ENCODE results near the gene LPA.
"Not testable (repeated sequence)": the region's sequence is repeated elsewhere in the genome, so short reads cannot be mapped to it uniquely, and the experiment has no call there.

LPA gene

GRCh38 chr6:160664198-160664597 lies at the start of gene LPA:
TSS of gene LPA (minus strand) at chr6:160664275. CDS start at chr6:160664214, 61 bp downstream.
- H3K4me3 Mint-ChIP-seq; DNase-seq; ATAC-seq; H3K9me3 Mint-ChIP-seq; H3K36me3 Mint-ChIP-seq (ENCODE audit: low read depth); H3K27ac Mint-ChIP-seq; H3K4me1 Mint-ChIP-seq; H3K27me3 Mint-ChIP-seq: not testable (repeated sequence)

GRCh38 chr6:160708993-160709392 lies 44.9 kb upstream of the LPA start:
- DNase-seq; H3K4me1 Mint-ChIP-seq; ATAC-seq; H3K9me3 Mint-ChIP-seq; H3K27ac Mint-ChIP-seq; H3K27me3 Mint-ChIP-seq; H3K36me3 Mint-ChIP-seq (ENCODE audit: low read depth); H3K4me3 Mint-ChIP-seq: not testable (repeated sequence)

GRCh38 chr6:160704688-160705087 lies 40.6 kb upstream of the LPA start:
- DNase-seq; H3K27ac Mint-ChIP-seq; H3K4me3 Mint-ChIP-seq; H3K36me3 Mint-ChIP-seq (ENCODE audit: low read depth); H3K9me3 Mint-ChIP-seq; H3K4me1 Mint-ChIP-seq; ATAC-seq: not testable (repeated sequence)
- peaks cover 13% of the 10 kb centered on the region for H3K27me3 Mint-ChIP-seq

GRCh38 chr6:160701918-160702680 lies 38.0 kb upstream of the LPA start, which contains the start of gene PLG:
TSS of gene PLG (plus strand) at chr6:160702244. CDS start at chr6:160702305, 61 bp downstream.
- peaks cover 13% of the 10 kb centered on the region for H3K27me3 Mint-ChIP-seq
- not testable (repeated sequence) for H3K27ac Mint-ChIP-seq; DNase-seq; H3K9me3 Mint-ChIP-seq; H3K4me1 Mint-ChIP-seq; ATAC-seq; H3K36me3 Mint-ChIP-seq (ENCODE audit: low read depth); H3K4me3 Mint-ChIP-seq

- DNase-seq (no peak), ATAC-seq (no peak)
- peaks cover 9% of the 10 kb centered on the region for H3K27me3 Mint-ChIP-seq
- H3K27ac Mint-ChIP-seq = no peak overlapping the region
- no peaks in the 10 kb centered on the region for H3K9me3 Mint-ChIP-seq
- no peaks in the 10 kb centered on the region for H3K4me1 Mint-ChIP-seq
- no peak overlapping the region for H3K4me3 Mint-ChIP-seq
- no peaks in the 10 kb centered on the region for H3K36me3 Mint-ChIP-seq (ENCODE audit: low read depth)
Measured at GRCh38 chr6:160697826-160698225, 33.8 kb upstream of the LPA start.

GRCh38 chr6:160696884-160697283 lies 32.8 kb upstream of the LPA start:
- ATAC-seq; H3K4me1 Mint-ChIP-seq; DNase-seq; H3K27me3 Mint-ChIP-seq; H3K9me3 Mint-ChIP-seq; H3K27ac Mint-ChIP-seq; H3K4me3 Mint-ChIP-seq; H3K36me3 Mint-ChIP-seq (ENCODE audit: low read depth): not testable (repeated sequence)

- DNase-seq; H3K9me3 Mint-ChIP-seq; H3K4me1 Mint-ChIP-seq; H3K4me3 Mint-ChIP-seq; ATAC-seq; H3K27ac Mint-ChIP-seq; H3K36me3 Mint-ChIP-seq (ENCODE audit: low read depth); H3K27me3 Mint-ChIP-seq: not testable (repeated sequence)
Measured at GRCh38 chr6:160695622-160696021, 31.5 kb upstream of the LPA start.

- not testable (repeated sequence) for H3K4me1 Mint-ChIP-seq; H3K9me3 Mint-ChIP-seq; H3K4me3 Mint-ChIP-seq; DNase-seq; H3K27me3 Mint-ChIP-seq; H3K36me3 Mint-ChIP-seq (ENCODE audit: low read depth); H3K27ac Mint-ChIP-seq; ATAC-seq
Measured at GRCh38 chr6:160695025-160695424, 30.9 kb upstream of the LPA start.

GRCh38 chr6:160692369-160692959 lies 28.4 kb upstream of the LPA start:
- H3K4me1 Mint-ChIP-seq = no peaks in the 10 kb centered on the region
- peaks cover 4% of the 10 kb centered on the region for H3K27me3 Mint-ChIP-seq
- H3K36me3 Mint-ChIP-seq (ENCODE audit: low read depth) = no peaks in the 10 kb centered on the region
- no peaks in the 10 kb centered on the region for H3K9me3 Mint-ChIP-seq
- no peak for ATAC-seq
- no peak overlapping the region for H3K27ac Mint-ChIP-seq
- DNase-seq = no peak
- H3K4me3 Mint-ChIP-seq = no peak overlapping the region

GRCh38 chr6:160691617-160692016 lies 27.5 kb upstream of the LPA start:
- no peaks in the 10 kb centered on the region for H3K36me3 Mint-ChIP-seq (ENCODE audit: low read depth)

GRCh38 chr6:160690458-160690857 lies 26.4 kb upstream of the LPA start:
- DNase-seq = no peak
- no peak for ATAC-seq
- H3K4me3 Mint-ChIP-seq = no peak overlapping the region
- no peaks in the 10 kb centered on the region for H3K4me1 Mint-ChIP-seq
- H3K27ac Mint-ChIP-seq = no peak overlapping the region
- no peaks in the 10 kb centered on the region for H3K9me3 Mint-ChIP-seq
- H3K27me3 Mint-ChIP-seq = peaks cover 4% of the 10 kb centered on the region
- no peaks in the 10 kb centered on the region for H3K36me3 Mint-ChIP-seq (ENCODE audit: low read depth)

More at GRCh38 chr6:160691617-160692016, 27.5 kb upstream of the LPA start:
- no peak overlapping the region for H3K4me3 Mint-ChIP-seq
- DNase-seq (no peak), ATAC-seq (no peak)
- no peaks in the 10 kb centered on the region for H3K9me3 Mint-ChIP-seq
- H3K4me1 Mint-ChIP-seq = no peaks in the 10 kb centered on the region
- peaks cover 4% of the 10 kb centered on the region for H3K27me3 Mint-ChIP-seq
- H3K27ac Mint-ChIP-seq = no peak overlapping the region

GRCh38 chr6:160685762-160686450 lies 21.8 kb upstream of the LPA start:
- H3K27ac Mint-ChIP-seq = no peak overlapping the region
- no peak for ATAC-seq
- no peak for DNase-seq
- H3K36me3 Mint-ChIP-seq (ENCODE audit: low read depth) = no peaks in the 10 kb centered on the region
- no peaks in the 10 kb centered on the region for H3K9me3 Mint-ChIP-seq
- no peaks in the 10 kb centered on the region for H3K4me1 Mint-ChIP-seq
- H3K27me3 Mint-ChIP-seq = no peaks in the 10 kb centered on the region
- no peak overlapping the region for H3K4me3 Mint-ChIP-seq

- H3K4me3 Mint-ChIP-seq; DNase-seq; H3K4me1 Mint-ChIP-seq; ATAC-seq; H3K36me3 Mint-ChIP-seq (ENCODE audit: low read depth); H3K27ac Mint-ChIP-seq; H3K9me3 Mint-ChIP-seq; H3K27me3 Mint-ChIP-seq: not testable (repeated sequence)
Measured at GRCh38 chr6:160685101-160685761, 21.2 kb upstream of the LPA start.

GRCh38 chr6:160679402-160679769 lies 15.3 kb upstream of the LPA start:
- no peak overlapping the region for H3K27ac Mint-ChIP-seq
- no peaks in the 10 kb centered on the region for H3K9me3 Mint-ChIP-seq
- H3K27me3 Mint-ChIP-seq = no peaks in the 10 kb centered on the region
- ATAC-seq (no peak), DNase-seq (peak; percentile 2)
- no peaks in the 10 kb centered on the region for H3K36me3 Mint-ChIP-seq (ENCODE audit: low read depth)
- H3K4me1 Mint-ChIP-seq = no peaks in the 10 kb centered on the region
- no peak overlapping the region for H3K4me3 Mint-ChIP-seq

Data from activated naive CD8-positive, alpha-beta T cell treated with anti-CD3 and anti-CD28 coated beads, Interleukin-2, amount 50 U/mL, for 24 hours (primary cell).